GM18502 (cell line): ENCODE measurements around the gene FAM193A.
A peak's percentile ranks its signal among the peaks of the same experiment; 100 is the strongest.
"Not testable (repeated sequence)": the region's sequence is repeated elsewhere in the genome, so short reads cannot be mapped to it uniquely, and the experiment has no call there.

Experiments
- ATAC-seq: cut with Tn5 transposase; IDR thresholded peaks from one replicate; pipeline ENCODE4 v1.9.1; 2021; ENCODE audit warnings: mild to moderate bottlenecking; ENCODE audit not compliant: unreplicated experiment, poor library complexity

FAM193A gene

DNA sequence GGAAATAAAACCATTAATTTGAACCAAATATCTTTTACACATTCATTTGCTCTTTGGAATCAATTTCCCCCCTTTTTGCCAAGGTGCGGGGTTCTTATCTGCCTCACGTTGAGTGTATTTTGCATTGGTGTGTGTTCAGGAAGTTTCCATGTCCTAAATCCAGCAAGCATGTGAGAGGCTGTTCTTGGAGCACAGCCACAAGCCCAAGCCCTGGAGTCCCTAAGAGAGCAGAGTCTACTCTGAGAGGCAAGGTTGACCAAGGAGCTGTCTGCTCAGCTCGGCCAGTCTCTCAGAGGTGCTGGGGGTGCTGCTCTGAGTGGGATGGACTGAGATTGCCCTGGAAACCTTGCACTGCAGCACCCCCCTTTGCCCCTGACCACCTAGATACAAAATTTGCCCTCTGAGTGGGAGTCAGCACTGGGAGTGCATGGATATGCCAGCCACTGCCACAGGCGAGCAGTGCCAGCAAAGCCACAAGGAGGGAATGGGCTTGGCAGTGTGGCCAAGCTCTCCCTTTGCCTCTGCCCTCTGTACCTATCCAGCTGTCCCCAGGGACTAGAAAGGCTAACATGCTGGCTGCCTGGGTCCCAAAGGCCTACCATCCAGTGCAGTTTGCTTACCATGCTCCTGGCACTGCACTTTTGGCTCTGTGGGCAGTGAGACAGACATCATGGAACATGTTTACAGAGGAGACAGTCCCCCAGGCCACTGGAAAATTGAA is 20.5 kb upstream of the FAM193A start:
- ATAC-seq, result no peak

DNA sequence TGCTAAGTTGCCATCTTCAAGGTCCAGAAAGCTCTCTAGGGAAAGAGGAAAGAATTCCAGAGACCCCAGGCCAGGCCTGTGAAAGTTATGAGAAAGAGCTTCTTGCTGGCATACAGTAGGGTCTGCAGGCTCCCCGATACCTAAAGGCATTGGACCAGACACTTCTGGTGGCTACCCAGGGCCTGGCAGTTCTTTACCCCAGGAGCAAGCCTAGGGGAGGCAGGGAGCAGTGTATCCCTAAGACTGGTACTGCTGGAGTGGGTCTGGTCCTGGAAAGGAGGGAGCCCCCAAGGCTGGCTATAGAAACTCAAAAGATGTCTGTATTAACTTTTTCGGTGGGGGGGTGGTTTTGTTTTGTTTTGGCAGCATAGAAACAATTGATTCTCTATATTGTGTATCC is 19.8 kb upstream of the FAM193A start:
- ATAC-seq, result no peak

DNA sequence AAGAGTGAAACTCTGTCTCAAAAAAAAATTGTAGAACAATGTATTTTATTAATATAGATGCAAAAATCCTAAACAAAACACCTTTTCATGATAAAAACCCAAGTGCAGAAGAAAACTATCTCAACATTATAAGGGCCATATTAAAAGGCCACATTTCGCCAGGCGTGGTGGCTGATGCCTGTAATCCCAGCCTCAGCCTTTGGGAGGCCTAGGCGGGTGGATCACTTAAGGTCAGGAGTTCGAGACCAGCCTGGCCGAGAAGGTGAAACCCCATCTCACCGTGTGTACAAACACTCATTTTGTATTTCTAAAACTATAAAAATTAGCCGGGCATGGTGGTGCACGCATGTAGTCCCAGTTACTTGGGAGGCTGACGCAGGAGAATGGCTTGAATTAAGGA is 9.9 kb upstream of the FAM193A start:
- ATAC-seq, result no peak

DNA sequence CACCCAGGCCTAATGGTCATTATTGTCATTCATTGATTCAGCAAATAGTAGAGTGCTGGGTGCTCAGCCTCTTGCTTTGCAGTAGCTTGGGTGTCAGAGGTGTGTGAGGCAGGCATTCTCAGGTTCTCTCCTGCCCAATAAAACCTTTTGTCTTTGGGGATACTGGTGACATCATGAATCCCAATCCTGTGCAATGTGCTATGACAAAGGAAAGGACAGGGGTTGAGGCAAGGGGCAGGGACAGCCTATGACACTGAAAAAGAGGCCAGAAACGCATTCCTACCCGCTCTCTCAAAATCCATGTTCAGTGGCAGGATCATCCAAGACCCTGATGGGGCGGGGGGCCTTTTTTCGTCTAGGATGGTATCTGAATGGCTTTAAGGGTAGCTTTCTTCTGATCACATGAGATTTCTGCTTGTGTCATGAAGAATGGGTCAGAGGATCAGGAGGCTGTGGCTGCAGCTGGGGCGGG is 1.5 kb upstream of the FAM193A start:
- ATAC-seq, result no peak

DNA sequence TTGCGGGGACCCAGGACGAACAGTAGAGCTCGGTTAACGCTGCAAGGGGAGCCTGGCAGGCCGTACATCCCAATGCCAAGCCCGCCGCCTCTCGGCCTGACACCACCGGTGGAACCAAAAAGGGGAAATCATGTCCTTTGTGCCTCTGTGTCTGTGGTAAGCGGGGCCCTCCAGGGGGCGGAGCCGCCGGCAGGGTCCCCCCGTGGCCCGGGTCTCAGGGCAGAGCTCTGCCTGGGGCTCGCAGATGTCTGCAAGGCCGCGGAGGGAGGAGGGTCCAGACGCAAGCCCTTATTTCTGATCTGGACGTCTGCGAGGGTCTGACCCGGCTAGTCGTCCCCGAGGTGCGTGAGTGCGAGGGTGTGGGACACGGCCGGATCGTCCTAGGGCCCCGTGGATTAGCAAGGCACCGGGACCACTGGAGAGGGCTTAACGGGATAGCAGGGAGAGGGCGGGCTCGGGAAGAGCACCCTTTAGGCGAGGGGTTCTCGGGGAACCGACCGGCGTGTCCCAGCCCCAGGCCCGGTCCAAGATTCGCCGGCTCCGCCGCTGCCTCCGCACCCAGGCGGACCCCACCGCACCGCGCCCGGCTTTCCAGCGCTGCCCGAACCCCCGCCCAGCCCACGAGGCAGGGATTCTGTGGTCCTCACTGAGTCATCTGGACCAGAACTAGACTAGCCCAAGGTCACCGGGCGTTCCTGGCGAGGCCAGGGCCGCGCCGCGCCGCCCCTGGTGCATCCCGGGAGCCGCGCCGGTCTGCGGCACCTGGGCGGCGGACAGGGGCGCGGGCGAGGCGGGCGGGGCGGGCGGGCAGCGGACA is 863 bp upstream of the FAM193A start:
- ATAC-seq, result peak; percentile 26

DNA sequence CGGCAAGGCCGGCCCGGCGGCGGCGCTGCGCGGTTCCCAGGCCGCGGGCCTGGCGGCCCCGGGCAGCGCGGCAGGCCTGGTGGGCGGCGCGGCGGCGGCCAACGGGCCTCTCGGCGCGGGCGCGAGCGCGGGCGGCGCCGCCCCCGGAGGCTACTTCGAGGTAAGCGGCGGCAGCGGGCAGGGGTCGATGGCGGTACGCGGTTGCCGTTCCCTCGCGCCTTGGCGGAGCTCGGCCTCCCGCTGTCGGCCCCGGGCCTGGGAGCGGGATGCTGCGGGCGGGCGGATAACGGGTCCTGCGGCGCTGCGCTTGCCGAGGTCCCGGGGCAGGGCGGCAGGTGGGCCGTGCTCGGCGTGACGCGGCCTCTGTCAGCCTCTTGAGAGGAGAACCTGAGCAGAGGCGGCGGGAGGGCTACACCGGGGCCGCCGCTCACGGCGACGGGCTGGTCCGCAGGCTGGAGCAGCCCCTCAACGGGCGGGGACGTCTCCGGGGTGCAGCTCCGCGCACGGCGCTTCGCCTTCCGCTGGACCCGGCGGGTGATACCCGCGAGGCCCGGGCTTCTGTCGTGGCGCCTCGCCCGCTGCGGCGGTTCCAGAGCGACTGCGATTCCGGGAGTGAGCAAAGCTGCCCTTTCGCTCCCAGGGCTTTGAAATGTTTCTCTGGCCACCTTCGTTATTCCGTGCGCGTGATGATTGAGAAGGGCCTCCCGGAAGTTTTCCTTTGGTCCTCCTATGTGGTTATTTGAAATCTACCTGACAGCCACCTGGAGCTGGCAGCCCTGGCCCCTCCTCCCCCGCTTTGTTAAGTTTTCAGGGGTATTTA is 774 bp downstream of the FAM193A start:
- peak; percentile 21 for ATAC-seq

DNA sequence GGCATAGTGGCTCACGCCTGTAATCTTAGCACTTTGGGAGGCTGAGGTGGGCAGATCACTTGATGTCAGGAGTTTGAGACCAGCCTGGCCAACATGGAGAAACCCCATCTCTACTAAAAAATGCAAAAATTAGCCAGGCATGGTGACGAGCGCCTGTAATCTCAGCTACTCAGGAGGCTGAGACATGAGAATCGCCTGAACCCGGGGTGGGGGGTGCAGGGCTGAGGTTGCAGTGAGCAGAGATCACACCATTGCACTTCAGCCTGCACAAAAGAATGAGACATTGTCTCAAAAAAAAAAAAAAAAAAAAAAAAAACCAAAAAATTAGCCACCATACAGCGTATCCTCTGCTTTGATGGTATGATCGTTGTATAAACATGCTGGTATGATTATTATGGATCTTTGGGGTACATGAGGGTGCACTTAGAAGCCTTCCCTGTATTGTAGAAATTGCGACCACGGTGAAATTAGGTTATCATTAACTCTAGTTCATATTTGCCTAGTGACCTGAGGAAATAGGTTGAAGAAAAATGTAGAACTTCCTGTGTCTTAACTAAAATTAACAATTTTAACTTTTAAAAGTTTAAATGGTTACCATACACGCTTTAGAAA is 7.2 kb downstream of the FAM193A start:
- not testable (repeated sequence) for ATAC-seq

DNA sequence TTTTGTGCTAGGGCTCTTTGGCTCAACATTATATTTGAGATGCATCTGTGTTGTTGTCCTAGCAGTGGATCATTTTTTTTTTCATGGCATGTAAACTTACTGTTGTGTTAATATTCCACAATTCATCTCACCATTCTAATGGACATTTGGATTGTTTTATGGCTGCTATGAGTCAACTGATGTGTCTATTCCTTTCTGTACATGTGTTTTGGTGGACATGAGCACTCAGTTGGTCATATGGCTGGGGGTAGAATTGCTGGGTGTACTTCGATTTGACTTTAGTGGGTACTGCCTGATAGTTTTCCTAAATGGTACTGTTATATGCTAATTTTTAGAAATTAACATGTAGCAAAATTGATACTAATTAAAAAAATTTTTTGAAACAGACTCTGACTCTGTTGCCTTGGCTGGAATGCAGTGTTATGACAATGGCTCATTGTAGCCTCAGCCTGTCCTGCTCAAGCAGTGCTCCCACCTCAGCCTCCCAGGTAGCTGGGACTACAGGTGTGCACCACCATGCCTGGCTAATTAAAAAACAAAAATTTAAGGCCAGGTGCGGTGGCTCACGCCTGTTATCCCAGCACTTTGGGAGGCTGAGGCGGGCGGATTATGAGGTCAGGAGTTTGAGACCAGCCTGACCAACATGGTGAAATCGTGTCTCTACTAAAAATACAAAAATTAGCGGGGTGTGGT is 9.0 kb downstream of the FAM193A start:
- no peak for ATAC-seq

DNA sequence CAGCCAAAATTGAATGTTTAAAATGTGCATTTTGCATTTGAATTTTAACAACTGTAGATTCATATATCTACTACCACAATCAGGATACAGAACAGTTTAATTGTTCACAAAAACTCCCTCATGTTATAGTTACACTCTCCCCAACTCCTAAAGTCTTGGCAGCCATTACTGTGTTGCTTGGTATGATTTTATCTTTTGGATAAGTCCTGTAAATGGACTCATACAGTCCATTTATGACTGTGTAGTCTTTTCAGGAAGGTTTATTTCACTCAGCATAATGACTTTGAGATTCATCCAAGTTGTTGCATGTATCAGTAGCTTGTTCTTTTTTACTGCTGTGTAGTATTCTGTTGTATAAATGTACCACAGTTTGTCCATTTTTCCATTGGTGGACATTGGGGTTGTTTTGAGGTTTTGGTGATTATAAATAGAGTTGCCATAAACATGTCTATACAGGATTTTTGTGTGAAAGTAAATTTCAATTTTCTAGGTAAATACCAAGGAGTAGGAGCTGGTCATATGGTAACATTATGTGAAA is 9.9 kb downstream of the FAM193A start:
- no peak for ATAC-seq

DNA sequence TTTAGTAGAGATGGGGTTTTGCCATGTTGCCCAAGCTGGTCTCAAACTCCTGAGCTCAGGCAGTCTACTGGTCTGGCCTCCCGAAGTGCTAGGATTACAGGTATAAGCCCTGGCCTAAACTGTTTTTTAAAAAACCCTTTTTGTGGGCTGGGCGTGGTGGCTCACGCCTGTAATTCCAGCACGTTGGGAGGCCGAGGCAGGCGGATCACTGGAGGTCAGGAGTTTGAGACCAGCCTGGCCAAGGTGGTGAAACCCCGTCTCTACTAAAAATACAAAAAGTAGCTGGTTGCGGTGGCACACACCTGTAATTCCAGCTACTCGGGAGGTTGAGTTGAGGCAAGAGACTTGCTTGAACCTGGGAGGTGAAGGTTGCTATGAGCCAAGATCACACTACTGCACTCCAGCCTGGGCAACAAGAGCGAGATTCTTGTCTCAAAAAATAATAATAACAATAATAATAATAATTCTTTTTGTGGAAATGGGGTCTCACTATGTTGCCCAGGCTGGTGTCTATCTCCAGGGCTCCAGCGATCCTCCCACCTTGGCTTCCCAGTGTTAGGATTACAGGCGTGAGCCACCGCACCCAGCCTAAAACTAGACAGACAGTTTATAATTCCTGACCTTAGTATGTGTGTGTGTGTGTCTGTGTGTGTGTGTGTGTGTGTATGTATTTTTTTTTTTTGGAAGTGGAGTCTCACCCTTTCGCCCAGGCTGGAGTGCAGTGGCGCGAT is 10.7 kb downstream of the FAM193A start:
- ATAC-seq, result not testable (repeated sequence)

DNA sequence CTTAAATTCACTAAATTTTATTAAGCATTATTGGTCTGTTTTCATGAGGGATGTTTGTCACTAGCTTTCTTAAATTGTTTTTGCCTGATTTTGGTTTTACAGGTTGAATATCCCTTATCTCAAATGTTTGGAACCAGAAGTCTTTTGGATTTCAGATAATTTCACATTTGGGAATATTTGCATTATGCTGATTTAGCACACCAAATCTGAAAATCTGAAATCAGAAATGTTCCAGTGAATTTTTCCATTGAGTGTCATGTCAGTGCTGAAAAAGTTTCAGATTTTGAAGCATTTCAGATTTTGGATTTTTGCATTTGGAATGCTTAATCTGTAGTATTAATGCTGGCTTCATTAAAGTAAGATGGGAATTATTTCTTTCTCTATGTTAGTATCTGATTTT is 14.7 kb downstream of the FAM193A start:
- ATAC-seq, result no peak

DNA sequence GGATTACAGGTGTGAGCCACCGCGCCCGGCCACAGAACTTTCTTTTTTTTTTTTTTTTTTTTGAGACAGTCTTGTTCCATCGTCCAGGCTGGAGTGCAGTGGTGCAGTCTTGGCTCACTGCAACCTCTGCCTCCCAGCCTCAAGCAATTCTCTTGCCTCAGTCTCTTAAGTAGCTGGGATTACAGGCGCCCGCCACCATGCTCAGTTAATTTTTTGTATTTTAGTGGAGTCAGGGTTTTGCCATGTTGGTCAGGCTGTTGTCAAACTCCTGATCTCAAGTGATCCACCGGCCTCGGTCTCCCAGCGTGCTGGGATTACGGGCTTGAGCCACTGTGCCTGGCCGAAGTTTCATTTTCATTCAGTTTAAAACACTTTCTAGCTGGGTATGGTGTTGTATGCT is 16.4 kb downstream of the FAM193A start:
- ATAC-seq, result no peak

DNA sequence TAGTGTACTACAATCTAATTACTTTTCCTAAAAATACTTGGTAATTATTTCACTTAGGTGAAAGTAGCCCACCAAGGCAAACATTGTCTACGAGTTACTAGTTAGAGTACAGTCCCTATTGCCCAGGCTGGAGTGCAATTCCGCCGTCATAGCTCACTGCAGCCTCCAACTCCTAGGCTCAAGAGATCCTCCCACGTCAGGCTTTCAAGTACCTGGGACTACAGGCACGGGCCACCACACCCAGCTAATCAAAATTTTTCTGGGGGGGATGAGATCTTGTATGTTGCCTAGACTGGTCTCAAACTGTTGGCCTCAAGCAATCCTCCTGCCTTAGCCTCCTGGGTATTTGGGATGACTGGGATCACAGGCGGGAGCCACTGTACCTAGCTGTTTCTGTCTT is 21.9 kb downstream of the FAM193A start:
- no peak for ATAC-seq

DNA sequence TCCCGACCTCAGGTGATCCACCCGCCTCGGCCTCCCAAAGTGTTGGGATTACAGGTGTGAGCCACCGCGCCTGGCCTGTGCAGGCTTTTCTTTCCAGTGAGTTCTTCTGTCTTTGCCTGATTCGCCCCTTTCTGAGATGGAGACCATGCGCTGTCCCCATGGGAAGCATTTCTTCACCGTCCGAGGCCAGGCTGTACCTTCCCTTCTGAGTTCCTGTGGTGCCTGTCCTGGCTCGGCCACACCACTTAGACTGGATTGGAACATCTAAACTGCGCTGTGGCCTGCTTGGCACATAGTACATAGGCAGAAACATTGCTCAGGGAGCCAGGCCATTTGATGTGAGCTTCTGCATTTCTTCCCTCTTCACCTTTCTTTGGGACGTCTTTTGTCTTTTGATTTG is 23.7 kb downstream of the FAM193A start:
- no peak for ATAC-seq

DNA sequence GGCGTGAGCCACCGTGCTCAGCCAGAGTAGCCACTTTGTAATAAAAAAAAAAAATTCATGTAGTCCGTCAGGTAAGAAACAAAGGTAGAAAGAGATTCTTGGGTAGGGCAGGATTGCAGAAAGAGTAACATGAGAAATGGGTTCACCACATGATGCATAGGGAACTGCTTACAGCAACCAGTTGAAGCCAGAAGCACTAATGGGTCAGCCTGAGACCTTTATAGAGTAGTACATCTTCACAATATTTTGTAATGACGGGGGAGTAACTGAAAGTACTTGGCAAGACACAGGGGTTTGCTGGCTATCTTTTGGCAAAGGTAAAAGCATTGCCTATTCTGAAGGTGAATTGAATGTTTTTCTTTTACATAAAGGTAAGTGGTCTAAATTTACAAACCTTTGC is 29.1 kb downstream of the FAM193A start:
- ATAC-seq, result no peak

DNA sequence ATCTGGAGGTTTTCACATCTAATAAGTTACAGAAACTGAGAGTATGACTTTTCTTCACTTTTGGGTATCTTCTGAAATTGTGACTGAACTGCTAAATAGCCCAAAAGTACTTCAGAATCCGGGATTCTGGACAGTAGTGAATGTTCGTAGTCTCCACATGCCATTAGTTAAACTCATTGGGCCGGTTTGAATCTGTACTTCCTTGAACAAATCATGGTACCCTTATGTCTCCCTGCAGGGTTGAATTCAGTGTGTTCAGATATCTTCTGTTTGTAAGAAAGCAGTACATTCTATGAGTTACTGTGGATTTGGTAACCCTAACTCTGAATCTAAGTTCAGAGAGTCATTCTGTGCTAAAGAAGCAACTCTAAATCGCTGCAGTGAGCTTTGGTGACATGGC is 33.6 kb downstream of the FAM193A start:
- ATAC-seq, result no peak

DNA sequence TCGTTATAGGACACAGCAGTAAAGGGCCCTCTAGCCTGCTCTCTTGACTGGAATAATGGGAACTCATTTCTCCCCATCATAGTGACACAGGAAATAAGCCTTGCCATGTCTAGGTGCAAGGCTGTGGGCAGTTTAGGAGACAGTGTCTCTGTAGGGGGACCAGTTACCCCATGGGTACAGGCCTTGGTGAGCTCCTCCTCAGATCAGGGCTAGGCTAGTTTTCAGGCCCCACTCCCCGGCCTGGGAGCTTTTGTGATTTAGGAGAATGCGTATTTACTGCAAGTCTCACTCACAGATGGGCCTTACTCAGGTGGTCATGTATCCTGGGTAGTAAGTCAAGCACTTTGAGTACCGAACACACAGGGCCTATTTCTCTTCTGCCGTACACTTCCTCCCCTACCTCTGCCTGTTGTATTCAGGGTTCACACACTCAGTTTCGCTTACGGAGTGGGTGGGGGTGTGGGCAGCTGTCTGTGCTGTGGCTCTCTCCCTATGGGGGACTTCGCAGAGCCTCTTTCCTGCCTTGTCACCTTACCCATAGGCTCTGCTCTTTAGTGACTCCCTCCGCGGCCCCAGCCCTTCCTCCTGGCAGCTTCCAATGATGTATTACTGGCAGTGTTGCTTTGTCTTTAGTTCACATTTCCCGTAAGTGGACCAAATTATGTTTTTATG is 34.2 kb downstream of the FAM193A start:
- no peak for ATAC-seq

DNA sequence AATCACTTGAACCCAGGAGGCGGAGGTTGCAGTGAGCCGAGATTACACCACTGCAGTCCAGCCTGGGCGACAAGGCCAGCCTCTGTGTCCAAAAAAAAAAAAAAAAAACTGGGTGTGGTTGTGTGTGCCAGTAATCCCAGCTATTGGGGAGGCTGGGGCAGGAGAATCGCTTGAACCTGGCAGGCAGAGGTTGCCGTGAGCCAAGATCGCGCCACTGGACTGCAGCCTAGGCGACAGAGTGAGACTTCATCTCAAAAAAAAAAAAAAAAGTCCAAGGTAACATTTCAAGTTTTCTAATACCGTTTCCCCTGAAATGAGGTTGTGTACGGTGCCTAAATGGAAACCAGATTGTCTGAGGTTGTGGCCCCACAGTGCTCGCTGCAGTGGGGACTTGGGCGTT is 35.6 kb downstream of the FAM193A start:
- ATAC-seq, result no peak
